Measurements from ENCODE around the gene ACAD10. TPM values are rescaled to one million over a fixed set of nuclear protein-coding genes. Genes with fewer than 3 reads are reported as not detected.

Gene ACAD10
- total RNA-seq, 1 experiment from 2014 or later = 9.9 TPM

Other genes starting within 250 kb of the ACAD10 start
- 5.3 and 11.2 TPM in 2 replicates for gene ATXN2, start 86.7 kb upstream of the ACAD10 start, total RNA-seq (2014; rRNA removed; shearing (Covaris generic))
- gene BRAP, start 97 bp upstream of the ACAD10 start, total RNA-seq (2014; rRNA removed; shearing (Covaris generic)) = 11.5 and 13.6 TPM in 2 replicates
- 0.36 TPM in 1 of 2 replicates, not detected in the other for gene ALDH2, start 80.9 kb downstream of the ACAD10 start, total RNA-seq (2014; rRNA removed; shearing (Covaris generic))
- gene MAPKAPK5, start 156.2 kb downstream of the ACAD10 start, total RNA-seq (2014; rRNA removed; shearing (Covaris generic)) = 25.2 and 26.8 TPM in 2 replicates

Measured in RPMI7951 (cell line).